Body of pancreas (tissue), 4 donors: ENCODE measurements around the gene ABCA5. TPM values are rescaled to one million over a fixed set of nuclear protein-coding genes. Genes with fewer than 3 reads are reported as not detected.

Experiments used
- ATAC-seq: fragments of 150-250 bp; one replicate; pipeline ENCODE4 v1.9.1; 2016
- DNase-seq, 4 donors: peaks; one replicate each; pipeline ENCODE4 v3.0.0-alpha.2; 2019
- H3K27ac ChIP-seq, 4 donors: fragments of 200-600 bp; sonication (generic); 1 replicate in 3 of 4; 2 replicates in 1 of 4; pipeline versions ENCODE4 v1.5.1 to v1.6.1; 2016 to 2019; ENCODE audit warnings: mild to moderate bottlenecking in 1 of 4, mixed read lengths in 1 of 4, moderate library complexity in 1 of 4
- H3K27me3 ChIP-seq, 2 donors: fragments of 200-600 bp; sonication (generic); one replicate each; pipeline ENCODE4 v1.6.0; 2016; ENCODE audit warnings: mild to moderate bottlenecking in 1 of 2
- H3K36me3 ChIP-seq, 2 donors: fragments of 200-600 bp; sonication (generic); replicated peaks in 1 of 2; 2 replicates each; pipeline ENCODE4 v1.5.1; 2016; ENCODE audit warnings: low read depth in 2 of 2; ENCODE audit not compliant: insufficient read depth in 1 of 2
- H3K4me1 ChIP-seq: fragments of 200-600 bp; sonication (generic); one replicate; pipeline ENCODE4 v1.6.0; 2016
- H3K4me3 ChIP-seq, 2 donors: fragments of 200-600 bp; sonication (generic); 1 replicate in 1 of 2; 2 replicates in 1 of 2; pipeline ENCODE4 v1.5.1; 2016 to 2019
- H3K9me3 ChIP-seq, 3 donors: fragments of 200-600 bp; sonication (generic); 1 replicate in 2 of 3; 2 replicates in 1 of 3; pipeline ENCODE4 v1.5.1; 2016
- CTCF ChIP-seq, 7 experiments: fragments of 450-650 bp in 4 of 7; fragments of 200-600 bp in 3 of 7; sonication (generic) in 3 of 7; IDR thresholded peaks; one replicate each; pipeline ENCODE4 v1.5.1; 2016 to 2019; ENCODE audit warnings: antibody characterized with exemption in 7 of 7
- POLR2A ChIP-seq, 3 donors: fragments of 450-650 bp; IDR thresholded peaks; one replicate each; pipeline ENCODE4 v1.6.1; 2016; ENCODE audit warnings: antibody characterized with exemption in 3 of 3, mild to moderate bottlenecking in 2 of 3
- WGBS, 2 donors: methylation state at CpG; one replicate each; pipeline ENCODE4 v1.1.5; 2017; 5-methylcytosine and 5-hydroxymethylcytosine counted together
- intact Hi-C: fragments of 100-400 bp; cut with DNase I; formaldehyde crosslinking; loops from one replicate; pipeline ENCODE4 v1.15.1; 2023
- total RNA-seq, 2 donors: library from RNA; depleted of rRNA; stranded (reverse); fragments of >200 nt; gene quantifications; one replicate each; pipeline ENCODE4 v1.1.0, GENCODE V29; 2016

The ABCA5 gene
- total RNA-seq, 2 donors from 2014 or later, result 93.4 to 104 TPM

- intact Hi-C loops, result no loop called here
- DNase-seq (no peak), ATAC-seq (no peak)
- Histone ChIP-seq H3K9me3 (no peaks in the 10 kb centered on the region), H3K27me3 (no peaks in the 10 kb centered on the region), H3K36me3 (no peaks in the 10 kb centered on the region), H3K27ac (no peak overlapping the region), H3K4me1 (no peaks in the 10 kb centered on the region), H3K4me3 (no peak overlapping the region)
- TF ChIP-seq POLR2A (IDR thresholded peaks at IDR 0.05) (no peak), CTCF (IDR thresholded peaks at IDR 0.05) (no peak)
- WGBS, 2 donors, result 70 to 75% methylated on average over 2 of the region's 2 CpGs
These were observed 36.7 kb upstream of the ABCA5 start for GRCh38 chr17:69363488-69364210.

GRCh38 chr17:69361156-69361555 is 34.2 kb upstream of the ABCA5 start:
- Histone ChIP-seq H3K36me3 (no peaks in the 10 kb centered on the region), H3K4me3 (no peak overlapping the region), H3K27me3 (no peaks in the 10 kb centered on the region), H3K4me1 (no peaks in the 10 kb centered on the region), H3K9me3 (no peaks in the 10 kb centered on the region), H3K27ac (no peak overlapping the region)
- DNase-seq (no peak), ATAC-seq (no peak)
- intact Hi-C loops, result no loop called here
- no peak for TF ChIP-seq POLR2A (IDR thresholded peaks at IDR 0.05)
- TF ChIP-seq CTCF (IDR thresholded peaks at IDR 0.05), result no peak

DNA sequence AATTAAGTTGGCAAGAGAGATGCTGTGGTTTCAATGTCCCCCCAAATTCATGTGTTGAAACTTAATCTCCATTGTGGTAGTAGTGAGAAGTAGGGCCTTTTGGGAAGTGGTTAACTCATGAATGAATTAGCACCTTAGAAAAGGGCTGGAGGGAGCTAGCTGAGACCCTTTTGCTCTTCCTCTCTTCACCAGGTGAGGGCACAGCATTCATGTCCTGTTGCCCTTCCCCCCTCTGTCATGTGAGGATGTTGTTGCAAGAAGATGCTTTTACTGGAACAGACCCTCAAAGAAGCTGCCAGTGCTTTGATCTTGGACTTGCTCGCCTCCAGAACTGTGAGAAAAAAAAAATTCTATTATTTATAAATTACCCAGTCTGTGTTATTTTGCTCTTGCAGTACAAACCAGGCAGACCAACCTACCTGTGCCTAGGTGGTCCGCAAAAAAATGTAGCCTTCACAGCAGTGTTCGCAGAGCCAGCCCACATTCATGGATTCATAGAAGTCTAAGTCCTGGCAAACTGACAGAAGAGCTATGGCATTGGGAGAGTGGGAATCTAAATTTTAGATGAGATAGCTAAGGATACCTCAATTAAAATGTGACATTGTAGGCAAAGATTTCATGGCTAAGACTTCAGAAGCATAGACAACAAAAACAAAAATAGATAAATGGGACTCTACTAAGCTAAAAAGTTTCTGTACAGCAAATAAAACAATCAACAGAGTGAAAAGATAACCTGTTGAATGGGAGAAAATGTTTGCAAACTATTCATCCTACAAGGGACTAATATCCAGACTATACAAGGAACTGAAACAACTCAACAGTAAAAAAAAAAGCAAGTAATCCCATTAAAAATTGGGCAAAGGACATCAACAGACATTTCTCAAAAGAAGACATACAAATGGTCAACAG is 32.0 kb upstream of the ABCA5 start:
- Histone ChIP-seq H3K27me3 (no peaks in the 10 kb centered on the region), H3K4me3 (no peak overlapping the region), H3K36me3 (no peaks in the 10 kb centered on the region), H3K4me1 (no peaks in the 10 kb centered on the region), H3K9me3 (no peaks in the 10 kb centered on the region), H3K27ac (no peak overlapping the region)
- ATAC-seq (no peak), DNase-seq (no peak)
- intact Hi-C loops, result no loop called here
- TF ChIP-seq POLR2A (IDR thresholded peaks at IDR 0.05) (no peak), CTCF (IDR thresholded peaks at IDR 0.05) (no peak)
- 75 to 78% methylated on average over 3 of the region's 3 CpGs for WGBS, 2 donors

- Histone ChIP-seq H3K27ac (no peak overlapping the region), H3K9me3 (no peaks in the 10 kb centered on the region), H3K27me3 (no peaks in the 10 kb centered on the region), H3K36me3 (no peaks in the 10 kb centered on the region), H3K4me3 (no peak overlapping the region), H3K4me1 (no peaks in the 10 kb centered on the region)
- intact Hi-C loops, result no loop called here
- ATAC-seq, result no peak
- DNase-seq, result peak in 1 of 4 donors; percentile 6
- 26 to 39% methylated on average over 2 of the region's 2 CpGs for WGBS, 2 donors
- TF ChIP-seq POLR2A (IDR thresholded peaks at IDR 0.05) (no peak), CTCF (IDR thresholded peaks at IDR 0.05) (peak in 1 of 7 experiments; percentile 17)
These were observed 30.8 kb upstream of the ABCA5 start for GRCh38 chr17:69357701-69358100.
